B cell (primary cell): Measurements from ENCODE around the gene TNFRSF25. TPM values are rescaled to one million over a fixed set of nuclear protein-coding genes. Genes with fewer than 3 reads are reported as not detected.

ENCODE experiments used
- ATAC-seq: fragments of 200-7000 bp; cut with Tn5 transposase; one replicate; pipeline ENCODE4 v1.10.0; 2021; ENCODE audit warnings: low read depth, mild to moderate bottlenecking, moderate number of reproducible peaks, moderate library complexity
- CTCF ChIA-PET: fragments of 350-600 bp; sonication (Branson Sonifier 250); formaldehyde crosslinking; loops from one replicate; lab custom pipeline; 2021; ENCODE audit warnings: antibody characterized with exemption, inconsistent platforms; lab: Charles Lee
- POLR2A ChIA-PET: fragments of 350-600 bp; sonication (Branson Sonifier 250); formaldehyde crosslinking; loops from one replicate; lab custom pipeline; 2021; ENCODE audit warnings: antibody characterized with exemption; lab: Charles Lee
- DNase-seq: peaks from one replicate; pipeline ENCODE4 v3.0.0; 2013
- H2AFZ ChIP-seq: 2 replicates; pipeline ENCODE4 v1.6.1; 2012; ENCODE audit warnings: mild to moderate bottlenecking, low read depth, low read length; ENCODE audit not compliant: insufficient read depth, poor library complexity, severe bottlenecking
- H3K27ac ChIP-seq, 2 donors: 1 replicate in 1 of 2; 2 replicates in 1 of 2; pipeline ENCODE4 v1.5.1; 2012 to 2013; ENCODE audit warnings: low read length in 2 of 2, mild to moderate bottlenecking in 2 of 2, moderate library complexity in 1 of 2
- H3K27me3 ChIP-seq, 4 experiments: fragments of 200-600 bp in 1 of 4; sonication (generic) in 1 of 4; replicated peaks in 1 of 4; 1 replicate in 2 of 4; 2 replicates in 2 of 4; pipeline versions ENCODE4 v1.6.1 to v1.7.0; 2013 to 2016; ENCODE audit warnings: low read length in 3 of 4, mild to moderate bottlenecking in 2 of 4, mixed read lengths in 1 of 4, moderate library complexity in 1 of 4; ENCODE audit not compliant: insufficient read depth in 4 of 4, control insufficient read depth in 3 of 4; ENCODE audit errors: control extremely low read depth in 1 of 4
- H3K36me3 ChIP-seq, 2 experiments: replicated peaks in 1 of 2; 1 replicate in 1 of 2; 2 replicates in 1 of 2; pipeline versions ENCODE4 v1.6.1 to v1.7.1; 2013; ENCODE audit warnings: low read length in 1 of 2; ENCODE audit not compliant: insufficient read depth in 2 of 2, control insufficient read depth in 1 of 2; ENCODE audit errors: control extremely low read depth in 1 of 2, extremely low read depth in 1 of 2
- H3K4me1 ChIP-seq, 2 donors: fragments of 200-600 bp in 1 of 2; sonication (generic) in 1 of 2; 1 replicate in 1 of 2; 2 replicates in 1 of 2; pipeline versions ENCODE4 v1.5.1 to v1.6.1; 2013 to 2017; ENCODE audit warnings: low read length in 2 of 2; ENCODE audit not compliant: control insufficient read depth in 2 of 2, insufficient read depth in 2 of 2
- H3K4me2 ChIP-seq: replicated peaks from 2 replicates; pipeline ENCODE3; 2012; ENCODE audit warnings: mild to moderate bottlenecking, low read depth, low read length; ENCODE audit not compliant: poor library complexity, severe bottlenecking
- H3K4me3 ChIP-seq, 5 experiments: fragments of 200-600 bp in 1 of 5; sonication (generic) in 1 of 5; 1 replicate in 3 of 5; 2 replicates in 2 of 5; pipeline versions ENCODE4 v1.5.1 to v1.7.0; 2011 to 2016; ENCODE audit warnings: low read length in 4 of 5, mild to moderate bottlenecking in 4 of 5, low read depth in 2 of 5, control low read depth in 1 of 5, moderate library complexity in 1 of 5; ENCODE audit not compliant: insufficient read depth in 1 of 5; ENCODE audit errors: control extremely low read depth in 1 of 5, extremely low read depth in 1 of 5
- H3K79me2 ChIP-seq: fragments of 200-600 bp; sonication (generic); one replicate; pipeline ENCODE4 v1.6.0; 2016; ENCODE audit warnings: low read length; ENCODE audit not compliant: control insufficient read depth, insufficient read depth
- H3K9ac ChIP-seq: fragments of 200-600 bp; sonication (generic); 2 replicates; pipeline ENCODE4 v1.6.1; 2017; ENCODE audit warnings: mild to moderate bottlenecking, low read length, moderate library complexity
- H3K9me3 ChIP-seq, 3 donors: one replicate each; pipeline versions ENCODE4 v1.6.1 to v1.7.1; 2013; ENCODE audit warnings: low read length in 2 of 3; ENCODE audit not compliant: control insufficient read depth in 2 of 3, insufficient read depth in 1 of 3; ENCODE audit errors: control extremely low read depth in 1 of 3
- H4K20me1 ChIP-seq: 2 replicates; pipeline ENCODE4 v1.6.0; 2012; ENCODE audit warnings: mild to moderate bottlenecking, low read length; ENCODE audit not compliant: insufficient read depth, control insufficient read depth, poor library complexity, severe bottlenecking
- H3K27ac Mint-ChIP-seq: one replicate; pipeline ENCODE4 v1.8.0; 2021; ENCODE audit warnings: mixed read lengths
- H3K27me3 Mint-ChIP-seq: one replicate; pipeline ENCODE4 v1.8.0; 2021; ENCODE audit warnings: mixed read lengths
- H3K4me1 Mint-ChIP-seq: one replicate; pipeline ENCODE4 v1.8.0; 2021; ENCODE audit warnings: mixed read lengths
- H3K4me3 Mint-ChIP-seq: one replicate; pipeline ENCODE4 v1.8.0; 2021; ENCODE audit warnings: mixed read lengths
- H3K9me3 Mint-ChIP-seq: one replicate; pipeline ENCODE4 v1.8.0; 2022; ENCODE audit warnings: mixed read lengths; ENCODE audit not compliant: insufficient read depth
- EZH2 ChIP-seq: IDR thresholded peaks from 2 replicates; pipeline ENCODE4 v1.6.1; 2012; ENCODE audit warnings: borderline replicate concordance, low read depth, mild to moderate bottlenecking, moderate library complexity, low read length; ENCODE audit not compliant: insufficient read depth, poor library complexity, severe bottlenecking
- WGBS: methylation state at CpG from one replicate; pipeline ENCODE4 v1.1.5; 2013; ENCODE audit warnings: missing lambda C conversion rate; ENCODE audit not compliant: insufficient coverage; 5-methylcytosine and 5-hydroxymethylcytosine counted together
- intact Hi-C: fragments of 100-400 bp; cut with micrococcal nuclease; formaldehyde crosslinking; loops from one replicate; pipeline ENCODE4 v1.10.0; 2022
- polyA plus RNA-seq: library from polyadenylated mRNA; depleted of rRNA; stranded (reverse); fragments of >200 nt; gene quantifications from 2 replicates; pipeline ENCODE4 v1.2.3, GENCODE V29; 2012
- total RNA-seq, 2 donors: library from RNA; stranded (reverse); fragments of 120-200 nt in 1 of 2; gene quantifications; 1 replicate in 1 of 2; 2 replicates in 1 of 2; pipeline versions ENCODE4 v1.2.3 to v1.2.4, GENCODE V29; 2013 to 2022
- TF ChIP-seq, protein P1 (sequence below): fragments of 200-600 bp; IDR thresholded peaks from one replicate; pipeline ENCODE4 v1.8.0; 2022; ENCODE audit warnings: antibody characterized with exemption, mild to moderate bottlenecking

TNFRSF25 gene
- total and polyA plus RNA-seq, 2 donors (not counting 1 experiment from before 2014, with no cell fraction given) = 2.6 to 7.1 TPM

DNA sequence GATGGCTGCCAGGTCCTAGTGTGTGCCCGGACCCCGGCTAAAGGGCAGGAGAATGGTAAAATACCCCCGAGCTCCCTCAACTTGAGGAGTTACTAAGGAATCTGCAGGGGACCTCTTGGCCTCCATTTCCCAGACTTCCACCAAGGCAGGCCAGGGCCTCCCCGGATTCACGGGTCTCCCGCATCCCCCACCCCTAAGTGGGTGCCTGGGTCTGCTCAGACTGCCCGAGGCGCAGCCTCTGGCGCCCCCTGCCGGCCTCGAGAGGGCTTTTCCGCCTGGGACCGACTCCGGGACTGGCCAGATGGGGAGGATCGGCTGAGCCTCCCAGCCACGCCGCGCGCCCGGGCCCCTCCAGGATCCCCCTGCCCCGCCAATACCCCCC lies 23.8 kb upstream of the TNFRSF25 start:
- H2AFZ ChIP-seq = peak overlapping the region; percentile 91
- peak overlapping the region; percentile 77 for H3K9ac ChIP-seq
- DNase-seq (peak; percentile 83), ATAC-seq (peak; percentile 71)
- ChIA-PET POLR2A (no interaction called here), CTCF (interaction anchor here (0.6 to 8.5 kb wide), 5 partner anchors 9 to 156 kb away, joined by 3 to 86 read pairs (median 7); no protein-coding TSS in a partner anchor)
- Mint-ChIP-seq H3K4me1 (peaks cover 20% of the 10 kb centered on the region), H3K9me3 (no peaks in the 10 kb centered on the region), H3K27ac (peak overlapping the region; percentile 37), H3K27me3 (peaks cover 12% of the 10 kb centered on the region), H3K4me3 (peak overlapping the region; percentile 70)
- intact Hi-C loops = loop anchor here (1.0 kb wide), 1 partner anchor 157 kb away; no protein-coding TSS in a partner anchor
- H3K9me3 ChIP-seq = peaks cover 0 to 4% (median 0%) of the 10 kb centered on the region in 3 donors
- H3K4me1 ChIP-seq = peaks cover 21 to 34% of the 10 kb centered on the region in 2 donors
- H3K4me2 ChIP-seq = peak overlapping the region; percentile 97
- H4K20me1 ChIP-seq = no peaks in the 10 kb centered on the region
- no peak overlapping the region for H3K27ac ChIP-seq
- H3K79me2 ChIP-seq = no peaks in the 10 kb centered on the region
- peaks cover 0 to 21% (median 8%) of the 10 kb centered on the region in 4 experiments for H3K27me3 ChIP-seq
- H3K4me3 ChIP-seq = peak overlapping the region in 4 of 5 experiments; percentile 44 to 83 (median 68)
- H3K36me3 ChIP-seq = no peaks in the 10 kb centered on the region
- 14% methylated on average over 20 of the region's 21 CpGs for WGBS
- TF ChIP-seq EZH2 = no peak
- TF ChIP-seq, protein P1, sequence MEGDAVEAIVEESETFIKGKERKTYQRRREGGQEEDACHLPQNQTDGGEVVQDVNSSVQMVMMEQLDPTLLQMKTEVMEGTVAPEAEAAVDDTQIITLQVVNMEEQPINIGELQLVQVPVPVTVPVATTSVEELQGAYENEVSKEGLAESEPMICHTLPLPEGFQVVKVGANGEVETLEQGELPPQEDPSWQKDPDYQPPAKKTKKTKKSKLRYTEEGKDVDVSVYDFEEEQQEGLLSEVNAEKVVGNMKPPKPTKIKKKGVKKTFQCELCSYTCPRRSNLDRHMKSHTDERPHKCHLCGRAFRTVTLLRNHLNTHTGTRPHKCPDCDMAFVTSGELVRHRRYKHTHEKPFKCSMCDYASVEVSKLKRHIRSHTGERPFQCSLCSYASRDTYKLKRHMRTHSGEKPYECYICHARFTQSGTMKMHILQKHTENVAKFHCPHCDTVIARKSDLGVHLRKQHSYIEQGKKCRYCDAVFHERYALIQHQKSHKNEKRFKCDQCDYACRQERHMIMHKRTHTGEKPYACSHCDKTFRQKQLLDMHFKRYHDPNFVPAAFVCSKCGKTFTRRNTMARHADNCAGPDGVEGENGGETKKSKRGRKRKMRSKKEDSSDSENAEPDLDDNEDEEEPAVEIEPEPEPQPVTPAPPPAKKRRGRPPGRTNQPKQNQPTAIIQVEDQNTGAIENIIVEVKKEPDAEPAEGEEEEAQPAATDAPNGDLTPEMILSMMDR = peak; percentile 96

DNA sequence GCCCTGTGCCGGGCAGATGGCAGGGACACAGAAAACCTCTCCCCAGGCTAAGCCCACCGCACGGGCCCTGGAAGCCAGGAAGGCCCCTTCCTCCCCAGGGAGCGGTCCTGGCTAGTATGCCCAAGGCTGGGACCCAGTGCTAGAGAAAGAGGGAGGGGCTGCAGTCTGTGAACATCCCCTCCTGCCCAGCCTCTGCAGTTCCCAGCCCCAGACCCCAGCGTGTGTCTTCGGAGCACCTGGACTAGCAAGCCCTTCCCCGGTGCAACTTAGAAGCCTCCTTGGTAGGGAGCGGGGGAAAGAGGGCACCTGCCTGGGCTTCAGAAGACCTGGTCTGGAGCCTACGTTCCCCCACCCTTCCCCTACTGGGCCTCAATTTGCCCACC lies 23.4 kb upstream of the TNFRSF25 start:
- no peak for ATAC-seq

More for the DNA sequence above, 23.4 kb upstream of the TNFRSF25 start:
- Histone ChIP-seq H3K9me3 (peaks cover 0 to 4% (median 0%) of the 10 kb centered on the region in 3 donors), H3K36me3 (no peaks in the 10 kb centered on the region), H3K27me3 (peaks cover 0 to 24% (median 11%) of the 10 kb centered on the region in 4 experiments), H3K4me2 (no peak overlapping the region), H3K4me3 (no peak overlapping the region), H2AFZ (no peak overlapping the region), H3K4me1 (peaks cover 21 to 36% of the 10 kb centered on the region in 2 donors), H3K79me2 (no peaks in the 10 kb centered on the region), H4K20me1 (no peaks in the 10 kb centered on the region), H3K27ac (no peak overlapping the region), H3K9ac (no peak overlapping the region)
- Mint-ChIP-seq H3K4me3 (no peak overlapping the region), H3K4me1 (peaks cover 22% of the 10 kb centered on the region), H3K9me3 (no peaks in the 10 kb centered on the region), H3K27ac (no peak overlapping the region), H3K27me3 (peaks cover 16% of the 10 kb centered on the region)
- ChIA-PET CTCF (interaction anchor here (0.6 to 8.5 kb wide), 7 partner anchors 9 to 157 kb away, joined by 3 to 86 read pairs (median 7); partner anchors contain the start of gene NOL9), POLR2A (no interaction called here)
- TF ChIP-seq, protein P1 = no peak
- TF ChIP-seq EZH2 = no peak
- 86% methylated on average over 9 of the region's 9 CpGs for WGBS
- DNase-seq = no peak
- intact Hi-C loops = no loop called here
